WTC11 (cell line): ENCODE results near the gene RAET1E. TPM values are rescaled to one million over a fixed set of nuclear protein-coding genes. Genes with fewer than 3 reads are reported as not detected.

Experiments
- ATAC-seq: fragments of 200-7000 bp; cut with Tn5 transposase; 2 replicates; pipeline ENCODE4 v1.10.0; 2021; ENCODE audit warnings: mild to moderate bottlenecking, moderate library complexity
- CTCF ChIA-PET: fragments of 300-600 bp; sonication (Branson Sonifier 250); formaldehyde crosslinking; loops from one replicate; lab custom pipeline; 2021; ENCODE audit warnings: antibody characterized with exemption; lab: Charles Lee
- POLR2A ChIA-PET: fragments of 350-600 bp; sonication (Branson Sonifier 250); formaldehyde crosslinking; loops from one replicate; lab custom pipeline; 2021; ENCODE audit warnings: antibody characterized with exemption; lab: Charles Lee
- DNase-seq: peaks from one replicate; pipeline ENCODE4 v3.0.0; 2021; ENCODE audit warnings: low spot score
- H3K27ac Mint-ChIP-seq: 2 replicates; pipeline ENCODE4 v1.8.0; 2021; ENCODE audit warnings: mixed read lengths
- H3K27me3 Mint-ChIP-seq: 2 replicates; pipeline ENCODE4 v1.8.0; 2021; ENCODE audit warnings: low read depth, mild to moderate bottlenecking, moderate library complexity, mixed read lengths
- H3K36me3 Mint-ChIP-seq: 2 replicates; pipeline ENCODE4 v1.8.0; 2021; ENCODE audit warnings: mixed read lengths
- H3K4me1 Mint-ChIP-seq: 2 replicates; pipeline ENCODE4 v1.8.0; 2022; ENCODE audit warnings: mixed read lengths
- H3K4me3 Mint-ChIP-seq: 2 replicates; pipeline ENCODE4 v1.8.0; 2021; ENCODE audit warnings: mild to moderate bottlenecking, moderate library complexity, mixed read lengths
- H3K9me3 Mint-ChIP-seq: 2 replicates; pipeline ENCODE4 v1.8.0; 2021; ENCODE audit warnings: mixed read lengths
- ATF2 ChIP-seq: sonication (generic); formaldehyde crosslinking; IDR thresholded peaks from 2 replicates; pipeline ENCODE4 v1.8.1; 2022; ENCODE audit warnings: low read depth, missing genetic modification reagents, borderline replicate concordance
- ATF6 ChIP-seq: sonication (generic); formaldehyde crosslinking; IDR thresholded peaks from 2 replicates; pipeline ENCODE4 v1.8.1; 2023; ENCODE audit warnings: mild to moderate bottlenecking, missing genetic modification reagents
- CREB1 ChIP-seq: sonication (generic); formaldehyde crosslinking; IDR thresholded peaks from 2 replicates; pipeline ENCODE4 v1.8.0; 2023; ENCODE audit warnings: mild to moderate bottlenecking, missing genetic modification reagents
- CTCF ChIP-seq: fragments of 200-600 bp; IDR thresholded peaks from 2 replicates; pipeline ENCODE4 v1.8.0; 2022; ENCODE audit warnings: antibody characterized with exemption
- ESRRA ChIP-seq: sonication (generic); formaldehyde crosslinking; IDR thresholded peaks from 2 replicates; pipeline ENCODE4 v1.8.1; 2022; ENCODE audit warnings: mild to moderate bottlenecking, missing genetic modification reagents, borderline replicate concordance
- FOXJ3 ChIP-seq: sonication (generic); formaldehyde crosslinking; IDR thresholded peaks from 2 replicates; pipeline ENCODE4 v1.9.0; 2021; ENCODE audit warnings: missing genetic modification reagents, mild to moderate bottlenecking, borderline replicate concordance
- GRHL2 ChIP-seq: fragments of 250-450 bp; sonication (Bioruptor Pico); IDR thresholded peaks from 2 replicates; pipeline ENCODE4 v1.8.0; 2022; ENCODE audit warnings: mild to moderate bottlenecking, moderate library complexity; ENCODE audit not compliant: insufficient replicate concordance, severe bottlenecking
- IRF1 ChIP-seq: sonication (generic); formaldehyde crosslinking; IDR thresholded peaks from 2 replicates; pipeline ENCODE4 v1.8.0; 2023; ENCODE audit warnings: missing genetic modification reagents
- IRF2 ChIP-seq: sonication (generic); formaldehyde crosslinking; IDR thresholded peaks from 2 replicates; pipeline ENCODE4 v1.8.0; 2022; ENCODE audit warnings: low read depth, missing genetic modification reagents, borderline replicate concordance
- JUN ChIP-seq: sonication (generic); formaldehyde crosslinking; IDR thresholded peaks from 2 replicates; pipeline ENCODE4 v1.8.0; 2023; ENCODE audit warnings: mild to moderate bottlenecking, missing genetic modification reagents
- NR2C2 ChIP-seq: sonication (generic); formaldehyde crosslinking; IDR thresholded peaks from 2 replicates; pipeline ENCODE4 v1.8.0; 2022; ENCODE audit warnings: mild to moderate bottlenecking, missing genetic modification reagents
- OVOL2 ChIP-seq: fragments of 250-450 bp; sonication (Bioruptor Pico); IDR thresholded peaks from 2 replicates; pipeline ENCODE4 v1.9.0; 2021; ENCODE audit warnings: mild to moderate bottlenecking, borderline replicate concordance
- TCF7 ChIP-seq: sonication (generic); formaldehyde crosslinking; IDR thresholded peaks from 2 replicates; pipeline ENCODE4 v1.8.0; 2022; ENCODE audit warnings: mild to moderate bottlenecking, low read depth, missing genetic modification reagents, moderate library complexity
- TEAD1 ChIP-seq: sonication (generic); formaldehyde crosslinking; IDR thresholded peaks from 2 replicates; pipeline ENCODE4 v1.8.0; 2022; ENCODE audit warnings: mild to moderate bottlenecking, missing genetic modification reagents
- ZMAT4 ChIP-seq: fragments of 250-450 bp; sonication (Bioruptor Pico); IDR thresholded peaks from 2 replicates; pipeline ENCODE4 v1.9.0; 2021; ENCODE audit warnings: mild to moderate bottlenecking
- ZNF121 ChIP-seq: sonication (generic); formaldehyde crosslinking; IDR thresholded peaks from 2 replicates; pipeline ENCODE4 v1.8.0; 2023; ENCODE audit warnings: missing genetic modification reagents
- ZNF232 ChIP-seq: sonication (generic); formaldehyde crosslinking; IDR thresholded peaks from 2 replicates; pipeline ENCODE4 v1.8.0; 2022; ENCODE audit warnings: mild to moderate bottlenecking, missing genetic modification reagents
- ZNF317 ChIP-seq: sonication (generic); formaldehyde crosslinking; IDR thresholded peaks from 2 replicates; pipeline ENCODE4 v1.8.1; 2023; ENCODE audit warnings: low read depth, mild to moderate bottlenecking, moderate library complexity, missing genetic modification reagents, borderline replicate concordance
- ZNF671 ChIP-seq: fragments of 250-450 bp; sonication (Bioruptor Pico); IDR thresholded peaks from 2 replicates; pipeline ENCODE4 v1.8.0; 2021; ENCODE audit warnings: mild to moderate bottlenecking
- total RNA-seq: library from RNA; stranded (reverse); gene quantifications from 3 replicates; pipeline ENCODE4 v1.2.3, GENCODE V29; 2021

Gene RAET1E
- total RNA-seq, 1 experiment from 2014 or later = not detected

GRCh38 chr6:149924933-149925252, 27.0 kb upstream of the RAET1E start:
- no peak for TF ChIP-seq ZNF317 (CRISPR knock-in tag)
- no peak for TF ChIP-seq OVOL2
- no peak for TF ChIP-seq FOXJ3
- no peak for TF ChIP-seq TCF7 (CRISPR knock-in tag)
- TF ChIP-seq GRHL2 (CRISPR knock-in tag) = no peak
- Mint-ChIP-seq H3K27ac (no peak overlapping the region), H3K36me3 (no peaks in the 10 kb centered on the region), H3K9me3 (no peaks in the 10 kb centered on the region), H3K27me3 (peaks cover 97% of the 10 kb centered on the region), H3K4me3 (peak overlapping the region; percentile 70), H3K4me1 (peaks cover 14% of the 10 kb centered on the region)
- DNase-seq (no peak), ATAC-seq (no peak)
- ChIA-PET CTCF (interaction anchor here (0.9 to 2.3 kb wide), 6 partner anchors 16 to 126 kb away, joined by 3 to 19 read pairs (median 4); no protein-coding TSS in a partner anchor), POLR2A (interaction anchor here (1.2 kb wide), 1 partner anchor 84 kb away, joined by 3 read pairs; no protein-coding TSS in a partner anchor)

- Mint-ChIP-seq H3K27ac (no peak overlapping the region), H3K27me3 (peaks cover 97% of the 10 kb centered on the region), H3K9me3 (no peaks in the 10 kb centered on the region), H3K4me3 (peak overlapping the region; percentile 39), H3K36me3 (no peaks in the 10 kb centered on the region), H3K4me1 (peaks cover 14% of the 10 kb centered on the region)
- DNase-seq (no peak), ATAC-seq (no peak)
- CTCF ChIA-PET = interaction anchor here (1.0 to 2.3 kb wide), 5 partner anchors 16 to 99 kb away, joined by 3 to 19 read pairs (median 5); no protein-coding TSS in a partner anchor
- POLR2A ChIA-PET = interaction anchor here (1.2 kb wide), 1 partner anchor 84 kb away, joined by 3 read pairs; no protein-coding TSS in a partner anchor
- TF ChIP-seq ATF6 (CRISPR knock-in tag) = no peak
- TF ChIP-seq ZMAT4 (CRISPR knock-in tag) = no peak
- no peak for TF ChIP-seq ZNF232 (CRISPR knock-in tag)
- TF ChIP-seq IRF1 (CRISPR knock-in tag) = no peak
- TF ChIP-seq ZNF121 (CRISPR knock-in tag) = no peak
- no peak for TF ChIP-seq JUN (CRISPR knock-in tag)
- no peak for TF ChIP-seq TEAD1 (CRISPR knock-in tag)
- TF ChIP-seq IRF2 (CRISPR knock-in tag) = no peak
- TF ChIP-seq CTCF = no peak
- TF ChIP-seq CREB1 = no peak
- no peak for TF ChIP-seq ZNF671 (CRISPR knock-in tag)
- TF ChIP-seq NR2C2 (CRISPR knock-in tag) = no peak
- no peak for TF ChIP-seq ESRRA (CRISPR knock-in tag)
- TF ChIP-seq ATF2 (CRISPR knock-in tag) = no peak
Measured at GRCh38 chr6:149924206-149924932, 26.5 kb upstream of the RAET1E start.
